ENCODE results near the gene CRX.

CRX gene

DNA sequence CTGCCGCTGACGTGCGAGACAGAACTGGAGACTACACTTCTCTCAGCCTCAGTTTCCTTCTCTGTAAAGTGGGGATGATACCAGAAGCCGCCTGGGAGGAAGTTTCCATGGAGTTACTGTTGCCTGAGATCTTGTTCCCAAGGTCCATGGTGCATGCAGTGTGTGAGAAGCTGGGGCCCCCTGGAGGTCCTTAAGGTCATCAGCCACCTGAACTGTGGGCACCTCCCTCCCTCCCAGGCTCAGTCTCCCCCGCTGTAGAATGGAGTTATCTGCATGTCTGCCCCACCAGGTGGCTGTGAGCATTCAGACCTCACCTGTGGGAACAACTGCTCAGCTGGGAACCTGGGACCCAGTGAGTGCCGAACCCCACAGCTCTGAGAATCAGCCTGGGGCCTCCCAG is 2.7 kb downstream of the CRX start:
- DNase-seq (ENCODE audit: low spot score), result no peak
- TF ChIP-seq, protein P1, sequence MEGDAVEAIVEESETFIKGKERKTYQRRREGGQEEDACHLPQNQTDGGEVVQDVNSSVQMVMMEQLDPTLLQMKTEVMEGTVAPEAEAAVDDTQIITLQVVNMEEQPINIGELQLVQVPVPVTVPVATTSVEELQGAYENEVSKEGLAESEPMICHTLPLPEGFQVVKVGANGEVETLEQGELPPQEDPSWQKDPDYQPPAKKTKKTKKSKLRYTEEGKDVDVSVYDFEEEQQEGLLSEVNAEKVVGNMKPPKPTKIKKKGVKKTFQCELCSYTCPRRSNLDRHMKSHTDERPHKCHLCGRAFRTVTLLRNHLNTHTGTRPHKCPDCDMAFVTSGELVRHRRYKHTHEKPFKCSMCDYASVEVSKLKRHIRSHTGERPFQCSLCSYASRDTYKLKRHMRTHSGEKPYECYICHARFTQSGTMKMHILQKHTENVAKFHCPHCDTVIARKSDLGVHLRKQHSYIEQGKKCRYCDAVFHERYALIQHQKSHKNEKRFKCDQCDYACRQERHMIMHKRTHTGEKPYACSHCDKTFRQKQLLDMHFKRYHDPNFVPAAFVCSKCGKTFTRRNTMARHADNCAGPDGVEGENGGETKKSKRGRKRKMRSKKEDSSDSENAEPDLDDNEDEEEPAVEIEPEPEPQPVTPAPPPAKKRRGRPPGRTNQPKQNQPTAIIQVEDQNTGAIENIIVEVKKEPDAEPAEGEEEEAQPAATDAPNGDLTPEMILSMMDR (IDR thresholded peaks at IDR 0.05; ENCODE audit: borderline replicate concordance, control extremely low read depth, extremely low read depth, insufficient read depth, missing control alignments), result no peak
- in situ Hi-C loops (cut with MboI; ENCODE audit: low sequenced_read_pairs, unreplicated experiment), result no loop called here

DNA sequence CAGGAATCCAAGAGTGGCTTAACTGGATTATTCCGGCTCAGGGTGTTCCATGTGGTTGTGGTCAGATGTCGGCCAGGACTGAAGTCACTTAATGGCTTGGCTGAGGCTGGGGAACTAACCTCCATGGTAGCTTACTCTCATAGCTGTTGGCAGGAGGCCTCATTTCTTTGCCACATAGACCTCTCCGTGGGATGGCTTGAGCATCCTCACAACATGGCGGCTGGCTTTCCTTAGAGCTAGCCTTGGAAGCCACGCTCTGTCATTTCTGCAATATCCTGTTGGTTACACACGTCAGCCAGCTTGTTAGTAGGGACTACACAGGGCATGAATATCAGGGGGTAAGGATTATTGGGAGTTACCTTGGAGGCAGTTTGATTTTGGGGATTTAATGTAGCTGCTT is 5.1 kb downstream of the CRX start:
- no peak for DNase-seq (ENCODE audit: low spot score)
- TF ChIP-seq, protein P1 (IDR thresholded peaks at IDR 0.05; ENCODE audit: borderline replicate concordance, control extremely low read depth, extremely low read depth, insufficient read depth, missing control alignments), result no peak
- in situ Hi-C loops (cut with MboI; ENCODE audit: low sequenced_read_pairs, unreplicated experiment), result no loop called here

DNA sequence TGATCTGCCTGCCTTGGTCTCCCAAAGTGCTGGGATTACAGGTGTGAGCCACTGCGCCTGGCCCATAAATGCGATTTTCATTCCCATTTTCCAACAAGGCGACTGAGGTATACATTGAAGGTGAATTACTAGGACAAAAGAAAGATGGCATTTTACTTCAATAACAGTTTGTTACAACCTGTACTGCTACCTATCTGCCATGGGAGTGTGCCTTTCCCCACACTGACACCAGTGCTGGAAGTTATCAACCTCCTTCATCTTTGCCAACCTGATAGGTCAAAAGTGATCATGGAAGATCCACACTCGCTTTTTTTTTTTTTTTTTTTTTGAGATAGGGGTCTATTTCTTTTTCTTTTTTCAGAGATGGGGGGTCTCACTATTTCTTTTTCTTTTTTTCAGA is 11.0 kb downstream of the CRX start:
- in situ Hi-C loops (cut with MboI; ENCODE audit: low sequenced_read_pairs, unreplicated experiment), result no loop called here
- DNase-seq (ENCODE audit: low spot score), result no peak
- TF ChIP-seq, protein P1 (IDR thresholded peaks at IDR 0.05; ENCODE audit: borderline replicate concordance, control extremely low read depth, extremely low read depth, insufficient read depth, missing control alignments), result no peak

DNA sequence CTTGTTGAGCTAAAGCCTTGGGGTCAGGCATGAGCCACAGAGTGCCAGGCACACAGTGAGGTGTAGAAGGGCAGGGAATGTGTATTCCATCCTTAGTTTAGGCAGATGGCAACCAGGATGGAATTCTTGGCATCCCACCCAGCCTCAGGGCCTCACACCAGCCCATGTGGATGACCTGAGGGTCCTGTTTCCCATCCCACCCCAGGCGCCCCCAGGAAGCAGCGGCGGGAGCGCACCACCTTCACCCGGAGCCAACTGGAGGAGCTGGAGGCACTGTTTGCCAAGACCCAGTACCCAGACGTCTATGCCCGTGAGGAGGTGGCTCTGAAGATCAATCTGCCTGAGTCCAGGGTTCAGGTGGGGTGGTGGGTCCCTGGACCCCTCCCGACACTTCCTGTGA is 14.3 kb downstream of the CRX start:
- TF ChIP-seq, protein P1 (IDR thresholded peaks at IDR 0.05; ENCODE audit: borderline replicate concordance, control extremely low read depth, extremely low read depth, insufficient read depth, missing control alignments), result no peak
- in situ Hi-C loops (cut with MboI; ENCODE audit: low sequenced_read_pairs, unreplicated experiment), result no loop called here
- no peak for DNase-seq (ENCODE audit: low spot score)

DNA sequence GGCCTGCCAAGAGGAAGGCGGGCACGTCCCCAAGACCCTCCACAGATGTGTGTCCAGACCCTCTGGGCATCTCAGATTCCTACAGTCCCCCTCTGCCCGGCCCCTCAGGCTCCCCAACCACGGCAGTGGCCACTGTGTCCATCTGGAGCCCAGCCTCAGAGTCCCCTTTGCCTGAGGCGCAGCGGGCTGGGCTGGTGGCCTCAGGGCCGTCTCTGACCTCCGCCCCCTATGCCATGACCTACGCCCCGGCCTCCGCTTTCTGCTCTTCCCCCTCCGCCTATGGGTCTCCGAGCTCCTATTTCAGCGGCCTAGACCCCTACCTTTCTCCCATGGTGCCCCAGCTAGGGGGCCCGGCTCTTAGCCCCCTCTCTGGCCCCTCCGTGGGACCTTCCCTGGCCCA is 17.7 kb downstream of the CRX start:
- in situ Hi-C loops (cut with MboI; ENCODE audit: low sequenced_read_pairs, unreplicated experiment), result no loop called here
- DNase-seq (ENCODE audit: low spot score), result no peak
- TF ChIP-seq, protein P1 (IDR thresholded peaks at IDR 0.05; ENCODE audit: borderline replicate concordance, control extremely low read depth, extremely low read depth, insufficient read depth, missing control alignments), result no peak

DNA sequence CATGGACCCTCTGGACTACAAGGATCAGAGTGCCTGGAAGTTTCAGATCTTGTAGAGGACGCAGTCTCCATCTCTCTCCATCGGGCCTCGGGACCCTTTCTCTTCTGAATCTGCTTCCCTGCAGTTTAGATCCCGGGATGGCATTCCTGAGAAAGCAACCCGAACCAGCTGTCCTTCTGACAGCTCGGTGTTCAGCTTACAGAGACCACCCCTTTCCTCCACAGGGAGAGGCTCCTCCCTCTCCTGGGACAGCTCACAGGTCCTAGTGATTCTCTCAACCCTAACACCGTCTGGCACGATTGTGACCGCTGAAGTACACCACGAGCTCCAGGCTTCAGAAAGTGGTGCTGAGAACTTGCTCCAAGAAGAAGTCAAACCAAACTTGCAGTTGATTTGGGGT is 18.2 kb downstream of the CRX start:
- in situ Hi-C loops (cut with MboI; ENCODE audit: low sequenced_read_pairs, unreplicated experiment), result no loop called here
- no peak for DNase-seq (ENCODE audit: low spot score)
- TF ChIP-seq, protein P1 (IDR thresholded peaks at IDR 0.05; ENCODE audit: borderline replicate concordance, control extremely low read depth, extremely low read depth, insufficient read depth, missing control alignments), result no peak

DNA sequence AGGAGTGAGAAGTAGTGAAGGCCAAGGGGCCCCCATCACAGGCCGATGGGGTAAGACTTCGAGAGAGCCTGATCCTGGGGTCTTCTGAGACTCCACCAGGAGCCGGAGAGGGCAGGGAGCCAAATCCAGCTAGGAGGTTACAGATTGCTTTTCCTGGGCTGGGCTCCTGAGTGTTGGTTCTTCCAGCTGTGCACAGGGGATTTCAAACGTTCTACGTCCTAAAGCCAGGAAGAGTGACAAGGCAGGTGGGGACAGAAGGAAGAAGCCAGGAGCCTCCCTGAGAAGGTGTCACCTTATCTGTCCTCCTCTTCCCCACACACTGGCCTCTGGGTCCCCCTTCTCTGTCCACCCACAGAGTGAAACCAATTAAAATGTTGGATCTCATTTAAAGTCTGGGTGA is 21.2 kb downstream of the CRX start:
- TF ChIP-seq, protein P1 (IDR thresholded peaks at IDR 0.05; ENCODE audit: borderline replicate concordance, control extremely low read depth, extremely low read depth, insufficient read depth, missing control alignments), result no peak
- no peak for DNase-seq (ENCODE audit: low spot score)
- in situ Hi-C loops (cut with MboI; ENCODE audit: low sequenced_read_pairs, unreplicated experiment), result no loop called here

Data from GM13976 (cell line).